ENCODE measurements around the gene PIM3.

DNA sequence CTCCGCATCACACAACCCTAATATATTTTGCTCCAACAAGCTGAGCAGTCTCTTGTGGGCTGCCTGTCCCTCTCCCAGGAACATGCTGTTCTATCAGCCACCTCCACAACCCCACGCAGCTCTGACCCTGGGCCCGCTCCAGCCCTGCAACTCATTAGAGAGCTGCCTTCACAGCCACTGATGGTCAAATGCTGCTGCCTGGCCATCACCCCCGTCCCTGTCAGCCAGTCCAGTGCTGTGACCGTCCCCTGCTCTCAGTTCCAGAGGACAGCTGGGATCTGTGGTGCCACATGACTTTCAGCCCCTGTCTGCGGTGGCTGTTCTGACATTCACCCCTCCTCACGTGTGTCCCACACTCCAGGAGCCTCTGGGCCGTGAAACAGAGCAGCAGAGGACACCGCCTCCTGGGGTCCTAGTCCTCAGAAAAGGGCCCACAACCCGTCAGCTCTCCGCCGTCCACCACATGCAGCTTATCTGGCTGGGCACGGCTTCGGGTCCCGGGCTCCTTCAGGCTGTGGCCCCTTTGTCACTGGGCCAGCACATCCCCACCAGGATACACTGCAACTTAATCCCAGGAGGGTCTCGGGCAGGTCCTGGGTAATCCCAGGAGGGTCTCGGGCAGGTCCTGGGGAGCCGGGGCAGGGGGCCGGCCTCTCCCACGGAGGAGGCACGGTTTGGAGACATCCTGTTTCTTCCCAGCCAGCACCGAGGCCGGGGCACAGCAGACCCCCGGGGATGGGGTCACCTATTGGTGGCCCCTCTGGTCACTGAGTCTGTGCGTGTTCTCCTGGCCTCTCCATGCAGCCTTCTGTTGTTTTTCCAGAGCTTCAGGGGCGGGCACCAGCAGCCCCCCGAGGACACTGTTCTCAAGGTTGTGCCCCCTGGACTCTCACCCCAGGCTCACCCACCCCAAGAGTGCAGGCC is 27.1 kb upstream of the PIM3 start:
- TF ChIP-seq JUND (IDR thresholded peaks at IDR 0.05) (no peak), FOSL2 (IDR thresholded peaks at IDR 0.05; ENCODE audit: borderline replicate concordance, low read depth) (no peak), CHD2 (IDR thresholded peaks at IDR 0.05; ENCODE audit: low read length, partially characterized antibody) (no peak), CTCF (IDR thresholded peaks at IDR 0.05) (no peak), GABPA (IDR thresholded peaks at IDR 0.05; ENCODE audit: low read depth) (no peak), SMC3 (IDR thresholded peaks at IDR 0.05; ENCODE audit: low read depth, low read length) (no peak), TAF1 (IDR thresholded peaks at IDR 0.05; ENCODE audit: borderline replicate concordance, low read depth, low read length) (no peak), MAX (IDR thresholded peaks at IDR 0.05; ENCODE audit: low read depth) (no peak)
